ENCODE data around the gene GHDC. TPM values are rescaled to one million over a fixed set of nuclear protein-coding genes. Genes with fewer than 3 reads are reported as not detected.

GHDC gene
- total RNA-seq, 1 experiment from 2014 or later, result 8.5 TPM

- Histone ChIP-seq H3K27ac (ENCODE audit: insufficient read length, low read depth, low read length) (no peak overlapping the region), H3K27me3 (ENCODE audit: insufficient read depth, low read length) (no peaks in the 10 kb centered on the region), H2AK5ac (ENCODE audit: insufficient read length, low read length) (no peak overlapping the region), H2BK15ac (ENCODE audit: low read depth, low read length) (no peak overlapping the region), H4K8ac (replicated peaks; ENCODE audit: insufficient read length, low read depth, low read length) (no peak overlapping the region), H3K9ac (ENCODE audit: extremely low read depth, insufficient read length, low read length) (no peak overlapping the region), H3K14ac (ENCODE audit: insufficient read depth, low read length) (no peak overlapping the region), H2BK20ac (ENCODE audit: low read depth, low read length, poor library complexity, severe bottlenecking) (no peak overlapping the region), H3K4me1 (ENCODE audit: insufficient read depth, low read length) (no peaks in the 10 kb centered on the region), H3K79me1 (ENCODE audit: insufficient read depth, low read depth, low read length, poor library complexity, severe bottlenecking) (no peaks in the 10 kb centered on the region), H2BK5ac (ENCODE audit: insufficient read length, low read length) (no peak overlapping the region), H4K5ac (ENCODE audit: insufficient read length, low read depth, low read length) (no peak overlapping the region), H3K56ac (ENCODE audit: insufficient read length, low read depth, low read length) (no peak overlapping the region), H2BK120ac (ENCODE audit: low read depth, low read length, poor library complexity, severe bottlenecking) (no peak overlapping the region), H4K91ac (ENCODE audit: insufficient read length, low read depth, low read length) (no peak overlapping the region), H4K20me1 (ENCODE audit: control insufficient read depth, insufficient read depth, insufficient read length) (no peaks in the 10 kb centered on the region), H3T11ph (ENCODE audit: low read length) (no peak overlapping the region), H2AFZ (ENCODE audit: low read length) (no peak overlapping the region), H3K4me2 (ENCODE audit: insufficient read depth, insufficient read length, low read length) (no peak overlapping the region), H3K23me2 (ENCODE audit: insufficient read length, low read depth, low read length, poor library complexity, severe bottlenecking) (no peaks in the 10 kb centered on the region), H3K23ac (ENCODE audit: insufficient read length, low read depth, low read length) (no peak overlapping the region), H3K4ac (ENCODE audit: low read depth, low read length) (no peak overlapping the region), H2BK12ac (ENCODE audit: insufficient read length, low read depth, low read length) (no peak overlapping the region), H3K9me3 (ENCODE audit: control insufficient read depth, low read depth, low read length) (no peaks in the 10 kb centered on the region), H3K79me2 (ENCODE audit: insufficient read depth, low read length) (no peaks in the 10 kb centered on the region), H3K18ac (ENCODE audit: insufficient read length, low read depth, low read length) (no peak overlapping the region)
- H3K4me1 Mint-ChIP-seq, result no peaks in the 10 kb centered on the region
- DNase-seq, result no peak
- H3K9me3 Mint-ChIP-seq, result no peaks in the 10 kb centered on the region
- no peak overlapping the region for H3K27ac Mint-ChIP-seq
- no peak for TF ChIP-seq CTCF (conservative IDR thresholded peaks at IDR 0.05)
- no peaks in the 10 kb centered on the region for H3K27me3 Mint-ChIP-seq (ENCODE audit: low read depth)
- H3K4me3 Mint-ChIP-seq, result no peak overlapping the region
- no CpG with 5 or more reads among the region's 2 CpGs for WGBS (ENCODE audit: extremely low coverage, insufficient read length, low lambda C conversion rate)
- peaks cover 22 to 63% (median 62%) of the 10 kb centered on the region in 3 experiments for H3K36me3 Mint-ChIP-seq (ENCODE audit: insufficient read depth in 1 of 3, low read depth in 3 of 3)
These were observed 19.9 kb upstream of the GHDC start for GRCh38 chr17:42214156-42214555.
